Measurements from ENCODE around the gene CYFIP1. TPM values are rescaled to one million over a fixed set of nuclear protein-coding genes. Genes with fewer than 3 reads are reported as not detected.

Gene CYFIP1
- total RNA-seq, 1 donor from 2014 or later: 98.3 TPM

DNA sequence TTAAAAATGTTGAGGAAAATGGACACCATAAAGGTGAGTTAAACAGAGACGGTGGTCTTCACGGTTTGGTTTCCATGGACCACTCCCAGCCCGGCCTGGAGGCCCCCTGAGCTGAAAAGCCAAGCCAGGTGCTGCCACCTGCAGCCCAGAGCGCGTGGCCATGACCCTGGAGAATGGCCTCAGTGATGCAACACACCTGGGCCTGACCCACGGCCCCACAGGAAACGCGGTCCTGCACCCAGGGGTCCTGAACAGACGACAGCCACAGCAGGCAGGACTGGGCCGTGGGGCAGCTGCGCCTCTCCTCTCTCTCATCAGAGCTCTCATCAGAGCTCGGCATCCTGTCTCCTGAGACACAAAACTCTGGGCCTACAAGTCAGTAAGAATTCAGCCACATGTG lies 77.6 kb downstream of the CYFIP1 start:
- TF ChIP-seq CTCF (IDR thresholded peaks at IDR 0.05; ENCODE audit: unreplicated experiment): no peak
- no peaks in the 10 kb centered on the region for H3K4me1 Mint-ChIP-seq
- no peak overlapping the region for H3K4me3 Mint-ChIP-seq
- no peaks in the 10 kb centered on the region for H3K27me3 Mint-ChIP-seq (ENCODE audit: low read depth)
- no peak overlapping the region for H3K27ac Mint-ChIP-seq
- DNase-seq (ENCODE audit: low spot score in 2 of 2, unreplicated experiment in 2 of 2): no peak
- H3K36me3 Mint-ChIP-seq: peaks cover 30% of the 10 kb centered on the region
- peaks cover 3% of the 10 kb centered on the region for H3K9me3 Mint-ChIP-seq

GRCh38 chr15:22902046-22902445 lies 78.1 kb downstream of the CYFIP1 start:
- no peaks in the 10 kb centered on the region for H3K4me1 Mint-ChIP-seq
- no peak for DNase-seq (ENCODE audit: low spot score in 2 of 2, unreplicated experiment in 2 of 2)
- peaks cover 32% of the 10 kb centered on the region for H3K36me3 Mint-ChIP-seq
- H3K27ac Mint-ChIP-seq: no peak overlapping the region
- TF ChIP-seq CTCF (IDR thresholded peaks at IDR 0.05; ENCODE audit: unreplicated experiment): no peak
- H3K4me3 Mint-ChIP-seq: no peak overlapping the region
- peaks cover 3% of the 10 kb centered on the region for H3K9me3 Mint-ChIP-seq
- no peaks in the 10 kb centered on the region for H3K27me3 Mint-ChIP-seq (ENCODE audit: low read depth)

- H3K27me3 Mint-ChIP-seq (ENCODE audit: low read depth): no peaks in the 10 kb centered on the region
- peaks cover 46% of the 10 kb centered on the region for H3K36me3 Mint-ChIP-seq
- H3K4me3 Mint-ChIP-seq: no peak overlapping the region
- no peak overlapping the region for H3K27ac Mint-ChIP-seq
- no peak for DNase-seq (ENCODE audit: low spot score in 2 of 2, unreplicated experiment in 2 of 2)
- peaks cover 3% of the 10 kb centered on the region for H3K9me3 Mint-ChIP-seq
- no peaks in the 10 kb centered on the region for H3K4me1 Mint-ChIP-seq
- no peak for TF ChIP-seq CTCF (IDR thresholded peaks at IDR 0.05; ENCODE audit: unreplicated experiment)
Measured at GRCh38 chr15:22895465-22896190, 84.5 kb downstream of the CYFIP1 start.

- Mint-ChIP-seq H3K27ac (no peak overlapping the region), H3K4me1 (no peaks in the 10 kb centered on the region), H3K36me3 (peaks cover 38% of the 10 kb centered on the region), H3K27me3 (ENCODE audit: low read depth) (no peaks in the 10 kb centered on the region), H3K9me3 (no peaks in the 10 kb centered on the region), H3K4me3 (no peak overlapping the region)
- no peak for DNase-seq (ENCODE audit: low spot score in 2 of 2, unreplicated experiment in 2 of 2)
- TF ChIP-seq CTCF (IDR thresholded peaks at IDR 0.05; ENCODE audit: unreplicated experiment): no peak
Measured at GRCh38 chr15:22893881-22894280, 86.3 kb downstream of the CYFIP1 start.

GRCh38 chr15:22893081-22893480 lies 87.1 kb downstream of the CYFIP1 start:
- H3K4me1 Mint-ChIP-seq: no peaks in the 10 kb centered on the region
- DNase-seq (ENCODE audit: low spot score in 2 of 2, unreplicated experiment in 2 of 2): no peak
- H3K4me3 Mint-ChIP-seq: no peak overlapping the region
- H3K36me3 Mint-ChIP-seq: peaks cover 42% of the 10 kb centered on the region
- no peaks in the 10 kb centered on the region for H3K9me3 Mint-ChIP-seq
- H3K27ac Mint-ChIP-seq: no peak overlapping the region
- no peaks in the 10 kb centered on the region for H3K27me3 Mint-ChIP-seq (ENCODE audit: low read depth)
- TF ChIP-seq CTCF (IDR thresholded peaks at IDR 0.05; ENCODE audit: unreplicated experiment): no peak

Measured in mesothelial cell of epicardium (in vitro differentiated cells).